ENCODE measurements around the gene KRT81. TPM values are rescaled to one million over a fixed set of nuclear protein-coding genes. Genes with fewer than 3 reads are reported as not detected.

KRT81 gene
- total RNA-seq, 1 experiment from 2014 or later, result 2.5 TPM

DNA sequence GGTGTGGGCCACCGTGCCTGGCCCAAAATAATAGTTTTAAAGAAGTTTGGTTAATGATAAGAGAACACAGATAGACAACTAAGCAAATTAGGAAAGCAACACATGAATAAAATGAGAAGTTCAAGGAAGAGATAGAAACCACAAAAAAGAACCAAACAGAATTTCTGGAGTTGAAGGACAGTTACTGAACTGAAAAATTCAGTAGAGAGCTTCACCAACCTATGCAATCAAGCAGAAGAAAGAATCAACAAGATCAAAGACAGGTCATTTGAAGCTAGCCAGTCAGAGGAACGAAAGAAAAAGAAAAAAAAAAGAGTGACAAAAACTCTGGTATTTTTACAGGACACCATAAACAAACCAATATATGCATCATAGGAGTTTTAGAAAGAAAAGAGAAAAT lies 45.3 kb upstream of the KRT81 start:
- no peaks in the 10 kb centered on the region for H4K20me1 ChIP-seq (ENCODE audit: insufficient read depth)
- TF ChIP-seq, protein P1, sequence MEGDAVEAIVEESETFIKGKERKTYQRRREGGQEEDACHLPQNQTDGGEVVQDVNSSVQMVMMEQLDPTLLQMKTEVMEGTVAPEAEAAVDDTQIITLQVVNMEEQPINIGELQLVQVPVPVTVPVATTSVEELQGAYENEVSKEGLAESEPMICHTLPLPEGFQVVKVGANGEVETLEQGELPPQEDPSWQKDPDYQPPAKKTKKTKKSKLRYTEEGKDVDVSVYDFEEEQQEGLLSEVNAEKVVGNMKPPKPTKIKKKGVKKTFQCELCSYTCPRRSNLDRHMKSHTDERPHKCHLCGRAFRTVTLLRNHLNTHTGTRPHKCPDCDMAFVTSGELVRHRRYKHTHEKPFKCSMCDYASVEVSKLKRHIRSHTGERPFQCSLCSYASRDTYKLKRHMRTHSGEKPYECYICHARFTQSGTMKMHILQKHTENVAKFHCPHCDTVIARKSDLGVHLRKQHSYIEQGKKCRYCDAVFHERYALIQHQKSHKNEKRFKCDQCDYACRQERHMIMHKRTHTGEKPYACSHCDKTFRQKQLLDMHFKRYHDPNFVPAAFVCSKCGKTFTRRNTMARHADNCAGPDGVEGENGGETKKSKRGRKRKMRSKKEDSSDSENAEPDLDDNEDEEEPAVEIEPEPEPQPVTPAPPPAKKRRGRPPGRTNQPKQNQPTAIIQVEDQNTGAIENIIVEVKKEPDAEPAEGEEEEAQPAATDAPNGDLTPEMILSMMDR (conservative IDR thresholded peaks at IDR 0.05), result no peak
- no peak for TF ChIP-seq EZH2 (IDR thresholded peaks at IDR 0.05; ENCODE audit: low read depth)
- H3K9me3 ChIP-seq (ENCODE audit: insufficient read depth, low read depth), result no peaks in the 10 kb centered on the region
- no peaks in the 10 kb centered on the region for H3K27me3 ChIP-seq (ENCODE audit: insufficient read depth, low read depth)
- no peak overlapping the region for H3K4me2 ChIP-seq
- BruUV-seq (replicated peaks), result no TSS peak
- H3F3A ChIP-seq (ENCODE audit: insufficient read depth, low read depth), result peaks cover 22% of the 10 kb centered on the region
- no peak overlapping the region for H3K4me3 ChIP-seq
- DNase-seq, result no peak
- intact Hi-C loops (cut with micrococcal nuclease; ENCODE audit: unreplicated experiment), result no loop called here
- CTCF ChIA-PET, result no interaction called here
- H3K36me3 ChIP-seq (ENCODE audit: low read depth), result no peaks in the 10 kb centered on the region
- no peaks in the 10 kb centered on the region for H3K9me2 ChIP-seq (ENCODE audit: insufficient read depth)
- H3K79me2 ChIP-seq (ENCODE audit: low read depth), result no peaks in the 10 kb centered on the region
- POLR2A ChIA-PET (ENCODE audit: unreplicated experiment), result interaction anchor here (0.6 kb wide), 1 partner anchor 144 kb away, joined by 8 read pairs; no protein-coding TSS in a partner anchor
- H2AFZ ChIP-seq, result no peak overlapping the region
- peaks cover 23% of the 10 kb centered on the region for H3K4me1 ChIP-seq (replicated peaks; ENCODE audit: insufficient read depth)
- H3K27ac ChIP-seq, result peak overlapping the region; percentile 41

DNA sequence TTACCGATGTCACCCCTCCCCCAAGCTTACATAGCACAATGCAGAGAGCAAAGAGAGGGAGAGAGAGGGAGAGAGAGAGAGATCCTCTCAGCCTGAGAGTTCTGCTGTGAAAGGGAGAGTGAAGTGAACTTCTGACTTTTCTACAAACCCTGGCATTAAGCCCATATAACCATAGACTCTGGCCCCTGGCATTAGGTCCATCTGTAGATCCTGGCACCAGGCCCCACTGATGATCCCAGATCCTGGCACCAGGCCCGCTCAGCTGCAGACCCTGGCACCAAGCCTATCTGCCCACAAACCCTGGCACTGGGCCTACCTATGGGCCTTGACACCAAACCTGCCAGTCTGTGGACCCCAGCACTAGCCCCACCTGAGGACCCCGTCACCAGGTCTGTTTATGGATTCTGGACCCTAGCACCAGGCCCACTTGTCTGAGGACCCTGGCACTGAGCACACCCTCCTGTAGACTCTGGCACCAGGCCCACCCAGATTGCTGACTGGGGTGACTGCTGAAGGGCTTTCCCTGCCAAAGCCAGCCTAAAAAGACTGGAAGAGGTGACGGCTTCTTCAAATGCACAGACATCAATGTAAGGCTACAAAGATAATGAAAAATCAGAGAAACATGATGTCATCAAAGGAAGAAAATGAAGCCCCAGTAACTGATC lies 44.4 kb upstream of the KRT81 start:
- Histone ChIP-seq H2AFZ (no peak overlapping the region), H3K27ac (no peak overlapping the region), H3K4me2 (no peak overlapping the region), H3F3A (ENCODE audit: insufficient read depth, low read depth) (peaks cover 22% of the 10 kb centered on the region), H3K79me2 (ENCODE audit: low read depth) (no peaks in the 10 kb centered on the region), H3K4me1 (replicated peaks; ENCODE audit: insufficient read depth) (peaks cover 23% of the 10 kb centered on the region), H3K9me3 (ENCODE audit: insufficient read depth, low read depth) (no peaks in the 10 kb centered on the region), H4K20me1 (ENCODE audit: insufficient read depth) (no peaks in the 10 kb centered on the region), H3K27me3 (ENCODE audit: insufficient read depth, low read depth) (no peaks in the 10 kb centered on the region), H3K4me3 (no peak overlapping the region), H3K9me2 (ENCODE audit: insufficient read depth) (no peaks in the 10 kb centered on the region), H3K36me3 (ENCODE audit: low read depth) (no peaks in the 10 kb centered on the region)
- POLR2A ChIA-PET (ENCODE audit: unreplicated experiment), result no interaction called here
- TF ChIP-seq, protein P1 (conservative IDR thresholded peaks at IDR 0.05), result no peak
- TF ChIP-seq EZH2 (IDR thresholded peaks at IDR 0.05; ENCODE audit: low read depth), result no peak
- CTCF ChIA-PET, result interaction anchor here (0.6 kb wide), 1 partner anchor 1326 kb away, joined by 4 read pairs; no protein-coding TSS in a partner anchor
- intact Hi-C loops (cut with micrococcal nuclease; ENCODE audit: unreplicated experiment), result no loop called here
- no peak for DNase-seq
- BruUV-seq (replicated peaks), result no TSS peak

DNA sequence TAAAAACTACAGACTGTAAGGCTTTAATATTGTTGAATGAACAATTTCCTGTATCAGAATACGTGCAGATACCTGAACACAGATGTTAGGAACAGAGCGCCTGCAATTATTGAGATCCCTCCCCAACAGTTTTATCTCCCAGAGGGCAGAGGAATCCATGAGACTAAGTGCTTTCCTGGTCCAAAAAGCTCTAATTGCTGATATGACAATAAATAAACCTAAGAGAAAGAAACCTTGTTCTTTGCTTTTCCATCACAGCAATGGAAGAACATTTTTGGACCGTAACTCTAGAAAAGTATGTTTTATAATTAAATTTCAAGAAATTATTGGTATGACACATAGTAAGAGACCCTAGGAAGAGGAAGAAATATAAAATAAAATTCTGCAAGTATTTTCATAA lies 42.9 kb upstream of the KRT81 start:
- POLR2A ChIA-PET (ENCODE audit: unreplicated experiment), result interaction anchor here (0.6 kb wide), 1 partner anchor 592 kb away, joined by 4 read pairs; no protein-coding TSS in a partner anchor
- Histone ChIP-seq H3K4me2 (no peak overlapping the region), H3F3A (ENCODE audit: insufficient read depth, low read depth) (peaks cover 22% of the 10 kb centered on the region), H3K9me2 (ENCODE audit: insufficient read depth) (no peaks in the 10 kb centered on the region), H3K27me3 (ENCODE audit: insufficient read depth, low read depth) (no peaks in the 10 kb centered on the region), H3K4me3 (no peak overlapping the region), H3K79me2 (ENCODE audit: low read depth) (no peaks in the 10 kb centered on the region), H3K27ac (no peak overlapping the region), H3K9me3 (ENCODE audit: insufficient read depth, low read depth) (no peaks in the 10 kb centered on the region), H3K4me1 (replicated peaks; ENCODE audit: insufficient read depth) (peaks cover 23% of the 10 kb centered on the region), H2AFZ (no peak overlapping the region), H3K36me3 (ENCODE audit: low read depth) (no peaks in the 10 kb centered on the region), H4K20me1 (ENCODE audit: insufficient read depth) (no peaks in the 10 kb centered on the region)
- DNase-seq, result no peak
- no TSS peak for BruUV-seq (replicated peaks)
- intact Hi-C loops (cut with micrococcal nuclease; ENCODE audit: unreplicated experiment), result no loop called here
- CTCF ChIA-PET, result interaction anchor here (0.6 kb wide), 1 partner anchor 10 kb away, joined by 6 read pairs; no protein-coding TSS in a partner anchor
- TF ChIP-seq EZH2 (IDR thresholded peaks at IDR 0.05; ENCODE audit: low read depth), result no peak
- TF ChIP-seq, protein P1 (conservative IDR thresholded peaks at IDR 0.05), result no peak

All from PC-9 (cell line).